ENCODE results near the gene UTP20. TPM values are rescaled to one million over a fixed set of nuclear protein-coding genes. Genes with fewer than 3 reads are reported as not detected.

UTP20 gene
- total and polyA plus RNA-seq, 2 of the 4 experiments (the other 2 are of a cell fraction): 6.8 to 22.0 TPM

- Histone ChIP-seq H2BK120ac (ENCODE audit: low read depth, low read length) (no peak overlapping the region), H3K14ac (replicated peaks; ENCODE audit: low read depth, low read length) (no peak overlapping the region), H3K27me3 (ENCODE audit: control insufficient read depth, insufficient read depth, low read length) (no peaks in the 10 kb centered on the region), H2AK9ac (replicated peaks; ENCODE audit: low read depth, low read length, poor library complexity) (no peak overlapping the region), H2BK20ac (ENCODE audit: low read depth, low read length) (no peak overlapping the region), H3K4ac (ENCODE audit: low read depth, low read length) (no peak overlapping the region), H4K5ac (ENCODE audit: low read depth, low read length) (no peak overlapping the region), H3K23ac (ENCODE audit: low read depth, low read length) (no peak overlapping the region), H4K20me1 (ENCODE audit: insufficient read depth, low read length) (no peaks in the 10 kb centered on the region), H4K91ac (ENCODE audit: insufficient read depth, low read depth, low read length) (no peak overlapping the region), H2BK5ac (ENCODE audit: low read depth, low read length, poor library complexity, severe bottlenecking) (no peak overlapping the region), H3K4me2 (ENCODE audit: low read depth, low read length) (no peak overlapping the region; the same call in 1 of the 2 replicates), H2AFZ (replicated peaks; ENCODE audit: low read length, poor library complexity) (no peak overlapping the region), H3K4me1 (ENCODE audit: control insufficient read depth, insufficient read depth, low read length) (peaks cover 1% of the 10 kb centered on the region), H3K9me1 (ENCODE audit: insufficient read depth, low read length) (no peaks in the 10 kb centered on the region; the same call in 1 of the 2 replicates), H3K9me3 (ENCODE audit: control insufficient read depth, insufficient read depth, low read length) (no peaks in the 10 kb centered on the region), H3K79me1 (ENCODE audit: low read depth in 1 of 2, low read length in 2 of 2) (no peaks in the 10 kb centered on the region), H3K27ac (ENCODE audit: insufficient read depth, low read length) (no peak overlapping the region), H2BK15ac (ENCODE audit: low read depth, low read length) (no peak overlapping the region), H2AK5ac (ENCODE audit: low read depth, low read length) (no peak overlapping the region), H3K4me3 (ENCODE audit: insufficient read depth, low read depth, low read length) (no peak overlapping the region), H3K18ac (ENCODE audit: low read depth, low read length) (no peak overlapping the region), H3K56ac (ENCODE audit: extremely low read depth, insufficient read depth, low read length) (no peak overlapping the region), H3K36me3 (ENCODE audit: control insufficient read depth, insufficient read depth, low read length) (peaks cover 16% of the 10 kb centered on the region), H4K8ac (ENCODE audit: low read depth in 2 of 2, low read length in 2 of 2) (no peak overlapping the region), H3K9ac (ENCODE audit: low read depth, low read length) (no peak overlapping the region)
- ATAC-seq (ENCODE audit: low read depth) (peak; percentile 66), DNase-seq (peak; percentile 53)
- dilution Hi-C loops (cut with HindIII; ENCODE audit: low sequenced_read_pairs, unreplicated experiment) (no loop called here), in situ Hi-C loops (cut with MboI; ENCODE audit: low sequenced_read_pairs) (no loop called here), intact Hi-C loops (cut with micrococcal nuclease) (loop anchor here (10.0 kb wide), 1 partner anchor 385 kb away; no protein-coding TSS in a partner anchor)
- WGBS, 2 experiments (ENCODE audit: extremely low coverage in 2 of 2, insufficient read length in 1 of 2): no CpG with 5 or more reads among the region's 2 CpGs
- TF ChIP-seq RFX5 (IDR thresholded peaks at IDR 0.05; ENCODE audit: low read depth, low read length): no peak
- TF ChIP-seq CHD1 (IDR thresholded peaks at IDR 0.05; ENCODE audit: low read depth, low read length): no peak
- no peak for TF ChIP-seq RAD21 (IDR thresholded peaks at IDR 0.05; ENCODE audit: low read length)
- no peak for TF ChIP-seq POLR2A (IDR thresholded peaks at IDR 0.05; ENCODE audit: low read depth, low read length)
- TF ChIP-seq FOS (IDR thresholded peaks at IDR 0.05; ENCODE audit: low read depth, low read length): no peak
- no peak for TF ChIP-seq RCOR1 (IDR thresholded peaks at IDR 0.05; ENCODE audit: insufficient replicate concordance, low read length)
- TF ChIP-seq ELK1 (IDR thresholded peaks at IDR 0.05; ENCODE audit: borderline replicate concordance, low read depth, low read length): no peak
- TF ChIP-seq BHLHE40 (IDR thresholded peaks at IDR 0.05; ENCODE audit: low read depth, low read length): no peak
- no peak for TF ChIP-seq USF2 (IDR thresholded peaks at IDR 0.05; ENCODE audit: low read depth, low read length)
- no peak for TF ChIP-seq NFE2L2 (IDR thresholded peaks at IDR 0.05; ENCODE audit: low read depth, low read length)
- TF ChIP-seq SMC3 (IDR thresholded peaks at IDR 0.05; ENCODE audit: low read depth, low read length): no peak
- TF ChIP-seq CTCF (conservative IDR thresholded peaks at IDR 0.05; ENCODE audit: low read depth, low read length): no peak
- no peak for TF ChIP-seq MAFK (IDR thresholded peaks at IDR 0.05; ENCODE audit: low read depth, low read length)
- TF ChIP-seq MXI1 (IDR thresholded peaks at IDR 0.05; ENCODE audit: borderline replicate concordance, low read depth, low read length): no peak
- ChIA-PET POLR2A (ENCODE audit: unreplicated experiment) (interaction anchor here (0.7 kb wide), 1 partner anchor 1252 kb away, joined by 7 read pairs; no protein-coding TSS in a partner anchor), CTCF (no interaction called here)
- BruUV-seq (replicated peaks): no TSS peak
These were observed 19.4 kb downstream of the UTP20 start for GRCh38 chr12:101299346-101299745.

All from IMR-90 (cell line).